SK-N-SH treated with all-trans-retinoic acid at 6 μM for 48 hours (cell line): ENCODE measurements around the gene PGAP6.
A peak's percentile ranks its signal among the peaks of the same experiment; 100 is the strongest.

Source experiments
- ATAC-seq: fragments of 200-7000 bp; cut with Tn5 transposase; 3 replicates; pipeline ENCODE4 v1.9.1; 2020; ENCODE audit warnings: mild to moderate bottlenecking, moderate library complexity
- ARNTL ChIP-seq: fragments of 450-650 bp; formaldehyde crosslinking; IDR thresholded peaks from 2 replicates; pipeline ENCODE4 v1.5.0; 2020; ENCODE audit warnings: low read depth, mild to moderate bottlenecking, moderate library complexity, borderline replicate concordance
- CREB5 ChIP-seq: fragments of 250-450 bp; sonication (Bioruptor Pico); IDR thresholded peaks from 2 replicates; pipeline ENCODE4 v1.5.1; 2020; ENCODE audit warnings: low read depth, mild to moderate bottlenecking, moderate library complexity
- CSDC2 ChIP-seq: fragments of 250-450 bp; sonication (Bioruptor Pico); IDR thresholded peaks from 2 replicates; pipeline ENCODE4 v1.5.0; 2020; ENCODE audit warnings: mild to moderate bottlenecking, moderate library complexity
- CSRNP3 ChIP-seq: fragments of 250-450 bp; sonication (Bioruptor Pico); IDR thresholded peaks from 2 replicates; pipeline ENCODE4 v1.5.1; 2021; ENCODE audit warnings: mild to moderate bottlenecking, moderate library complexity
- ESRRG ChIP-seq: fragments of 250-450 bp; sonication (Bioruptor Pico); IDR thresholded peaks from 2 replicates; pipeline ENCODE4 v1.6.1; 2021; ENCODE audit warnings: mild to moderate bottlenecking
- GLIS3 ChIP-seq: fragments of 250-450 bp; sonication (Bioruptor Pico); IDR thresholded peaks from 2 replicates; pipeline ENCODE4 v1.5.0; 2020; ENCODE audit warnings: mild to moderate bottlenecking, moderate library complexity
- ISL1 ChIP-seq: fragments of 250-450 bp; sonication (Bioruptor Pico); IDR thresholded peaks from 2 replicates; pipeline ENCODE4 v2.1.2; 2022; ENCODE audit warnings: mild to moderate bottlenecking, moderate library complexity
- PATZ1 ChIP-seq: fragments of 250-450 bp; sonication (Bioruptor Pico); IDR thresholded peaks from 2 replicates; pipeline ENCODE4 v1.8.0; 2020; ENCODE audit warnings: mild to moderate bottlenecking, moderate library complexity, borderline replicate concordance
- POU6F1 ChIP-seq: fragments of 250-450 bp; sonication (Bioruptor Pico); IDR thresholded peaks from 2 replicates; pipeline ENCODE4 v1.8.0; 2021; ENCODE audit warnings: low read depth, mild to moderate bottlenecking, moderate library complexity, borderline replicate concordance
- PPARA ChIP-seq: fragments of 250-450 bp; sonication (Bioruptor Pico); IDR thresholded peaks from 2 replicates; pipeline ENCODE4 v1.5.0; 2020; ENCODE audit warnings: mild to moderate bottlenecking, borderline replicate concordance
- RARB ChIP-seq: fragments of 250-450 bp; sonication (Bioruptor Pico); IDR thresholded peaks from 2 replicates; pipeline ENCODE4 v1.8.0; 2021; ENCODE audit warnings: mild to moderate bottlenecking, moderate library complexity
- TCF4 ChIP-seq: fragments of 250-450 bp; sonication (Bioruptor Pico); IDR thresholded peaks from 2 replicates; pipeline ENCODE4 v1.8.0; 2021; ENCODE audit warnings: mild to moderate bottlenecking, moderate library complexity, borderline replicate concordance
- TOX ChIP-seq: fragments of 250-450 bp; sonication (Bioruptor Pico); IDR thresholded peaks from 2 replicates; pipeline ENCODE4 v1.8.0; 2021; ENCODE audit warnings: mild to moderate bottlenecking, moderate library complexity, borderline replicate concordance
- ZC3H10 ChIP-seq: fragments of 250-450 bp; sonication (Bioruptor Pico); IDR thresholded peaks from 2 replicates; pipeline ENCODE4 v1.5.1; 2021; ENCODE audit warnings: mild to moderate bottlenecking, moderate library complexity
- ZFP3 ChIP-seq: fragments of 250-450 bp; sonication (Bioruptor Pico); IDR thresholded peaks from 2 replicates; pipeline ENCODE4 v1.5.0; 2020; ENCODE audit warnings: mild to moderate bottlenecking, moderate library complexity
- ZFP30 ChIP-seq: fragments of 450-650 bp; formaldehyde crosslinking; IDR thresholded peaks from 2 replicates; pipeline ENCODE4 v1.5.0; 2022; ENCODE audit warnings: mild to moderate bottlenecking, moderate library complexity
- ZNF565 ChIP-seq: fragments of 450-650 bp; formaldehyde crosslinking; conservative IDR thresholded peaks from 2 replicates; pipeline ENCODE4 v1.5.0; 2020; ENCODE audit warnings: low read depth, mild to moderate bottlenecking, moderate library complexity
- ZNF70 ChIP-seq: fragments of 450-650 bp; formaldehyde crosslinking; IDR thresholded peaks from 2 replicates; pipeline ENCODE4 v1.5.0; 2020; ENCODE audit warnings: mild to moderate bottlenecking, moderate library complexity
- ZNF8 ChIP-seq: fragments of 450-650 bp; formaldehyde crosslinking; IDR thresholded peaks from 2 replicates; pipeline ENCODE4 v1.5.0; 2020; ENCODE audit warnings: mild to moderate bottlenecking, moderate library complexity

Gene PGAP6

GRCh38 chr16:426906-427249 lies 45.1 kb upstream of the PGAP6 start:
- ATAC-seq = no peak
- TF ChIP-seq CREB5 (CRISPR knock-in tag) = no peak
- TF ChIP-seq RARB (CRISPR knock-in tag) = no peak
- no peak for TF ChIP-seq ESRRG (CRISPR knock-in tag)
- no peak for TF ChIP-seq POU6F1
- TF ChIP-seq ZFP30 (CRISPR knock-in tag) = no peak
- no peak for TF ChIP-seq ZC3H10 (CRISPR knock-in tag)
- no peak for TF ChIP-seq ZNF8

- ATAC-seq = no peak
- TF ChIP-seq ZFP30 (CRISPR knock-in tag) (no peak), PPARA (CRISPR knock-in tag) (no peak), ZFP3 (no peak), CSRNP3 (CRISPR knock-in tag) (no peak), ARNTL (CRISPR knock-in tag) (no peak), CREB5 (CRISPR knock-in tag) (no peak)
Measured at GRCh38 chr16:426115-426905, 44.5 kb upstream of the PGAP6 start.

- TF ChIP-seq ISL1 (no peak), ZNF70 (CRISPR knock-in tag) (no peak), TOX (no peak), TCF4 (CRISPR knock-in tag) (no peak), ZNF565 (CRISPR knock-in tag) (no peak), POU6F1 (no peak), CREB5 (CRISPR knock-in tag) (no peak), ZFP30 (CRISPR knock-in tag) (no peak)
- TF ChIP-seq, all 23 proteins: peak for 0
- peak; percentile 3; the same call in 2 of the 3 replicates for ATAC-seq
Measured at GRCh38 chr16:425740-426114, 43.9 kb upstream of the PGAP6 start.

GRCh38 chr16:425082-425718 lies 43.4 kb upstream of the PGAP6 start, which contains the start of gene RAB11FIP3:
Gene RAB11FIP3 (plus strand): TSS chr16:425649. CDS start chr16:426007, 358 bp downstream.
- TF ChIP-seq GLIS3 (CRISPR knock-in tag) = no peak
- TF ChIP-seq ZFP3 = no peak
- no peak for TF ChIP-seq ZNF8
- TF ChIP-seq ZNF70 (CRISPR knock-in tag) = no peak
- no peak for TF ChIP-seq CSDC2 (CRISPR knock-in tag)
- TF ChIP-seq ISL1 = no peak
- no peak for TF ChIP-seq PPARA (CRISPR knock-in tag)
- no peak for TF ChIP-seq PATZ1 (CRISPR knock-in tag)
- TF ChIP-seq ZFP30 (CRISPR knock-in tag) = no peak
- no peak for TF ChIP-seq RARB (CRISPR knock-in tag)
- peak; percentile 73 for ATAC-seq
